ENCODE measurements around the gene C19orf44.

- no peak for TF ChIP-seq CTCF (IDR thresholded peaks at IDR 0.05)
- TF ChIP-seq REST (IDR thresholded peaks at IDR 0.05) = no peak
- no peak for TF ChIP-seq MAX (IDR thresholded peaks at IDR 0.05)
- TF ChIP-seq MYC (IDR thresholded peaks at IDR 0.05; ENCODE audit: borderline replicate concordance, low read length) = no peak
- no peak for TF ChIP-seq POLR2A (IDR thresholded peaks at IDR 0.05; ENCODE audit: low read length)
- no peak for TF ChIP-seq USF2 (IDR thresholded peaks at IDR 0.05)
These were observed 28.6 kb upstream of the C19orf44 start for GRCh38 chr19:16467581-16467980.

Data from A549 (cell line).